HEK293 (cell line): Measurements from ENCODE around the gene ADAM33.

Experiments
- CTCF ChIA-PET: fragments of 350-600 bp; formaldehyde crosslinking; extraction: SDS; loops from one replicate; lab custom pipeline; 2021; ENCODE audit warnings: antibody characterized with exemption; lab: Yijun Ruan, JAX
- POLR2A ChIA-PET: fragments of 300-600 bp; formaldehyde crosslinking; extraction: SDS; loops from one replicate; lab custom pipeline; 2020; ENCODE audit warnings: antibody characterized with exemption, inconsistent platforms; lab: Yijun Ruan, JAX
- H3K27ac ChIP-seq: fragments of 200-500 bp; sonication (Bioruptor generic); 2 replicates; pipeline ENCODE4 v1.5.1; 2014; ENCODE audit warnings: low read depth, low read length, control low read depth, inconsistent platforms; ENCODE audit errors: extremely low read depth
- H3K36me3 ChIP-seq, 2 experiments: fragments of 200-500 bp in 1 of 2; sonication (Bioruptor generic) in 1 of 2; 1 replicate in 1 of 2; 2 replicates in 1 of 2; pipeline ENCODE4 v1.5.1; 2014 to 2017; ENCODE audit warnings: inconsistent platforms in 2 of 2, low read length in 2 of 2; ENCODE audit not compliant: control insufficient read depth in 2 of 2, insufficient read depth in 1 of 2
- H3K4me1 ChIP-seq: fragments of 200-500 bp; sonication (Bioruptor generic); 2 replicates; pipeline ENCODE4 v1.5.1; 2014; ENCODE audit warnings: mild to moderate bottlenecking, low read length, inconsistent platforms; ENCODE audit not compliant: control insufficient read depth, insufficient read depth
- H3K4me3 ChIP-seq: 2 replicates; pipeline ENCODE4 v1.5.1; 2011; ENCODE audit warnings: low read depth, mild to moderate bottlenecking, control low read depth, low read length, moderate library complexity
- H3K9me3 ChIP-seq: fragments of 200-500 bp; sonication (Bioruptor generic); 2 replicates; pipeline ENCODE4 v1.5.1; 2014; ENCODE audit warnings: low read depth, low read length, inconsistent platforms; ENCODE audit not compliant: control insufficient read depth, insufficient read depth
- HOXC10 ChIP-seq: sonication (generic); formaldehyde crosslinking; IDR thresholded peaks from 2 replicates; pipeline ENCODE4 v1.8.1; 2023; ENCODE audit warnings: mild to moderate bottlenecking, missing genetic modification reagents
- SCRT2 ChIP-seq: fragments of 450-650 bp; formaldehyde crosslinking; IDR thresholded peaks from 2 replicates; pipeline ENCODE4 v1.5.1; 2016; ENCODE audit warnings: missing biosample characterization, missing genetic modification characterization
- SP7 ChIP-seq: fragments of 450-650 bp; formaldehyde crosslinking; IDR thresholded peaks from 2 replicates; pipeline ENCODE4 v1.5.1; 2016; ENCODE audit warnings: missing biosample characterization, missing genetic modification characterization
- ZBTB48 ChIP-seq: fragments of 450-650 bp; formaldehyde crosslinking; IDR thresholded peaks from 2 replicates; pipeline ENCODE4 v1.5.1; 2016; ENCODE audit warnings: missing biosample characterization, missing genetic modification characterization
- ZEB2 ChIP-seq: fragments of 450-650 bp; formaldehyde crosslinking; IDR thresholded peaks from 2 replicates; pipeline ENCODE4 v1.5.1; 2016; ENCODE audit warnings: missing biosample characterization, missing genetic modification characterization
- ZNF132 ChIP-seq: fragments of 450-650 bp; formaldehyde crosslinking; IDR thresholded peaks from 2 replicates; pipeline ENCODE4 v1.5.1; 2017; ENCODE audit warnings: missing biosample characterization, missing genetic modification characterization, borderline replicate concordance
- ZNF138 ChIP-seq: fragments of 450-650 bp; formaldehyde crosslinking; IDR thresholded peaks from 2 replicates; pipeline ENCODE4 v1.5.1; 2016; ENCODE audit warnings: missing biosample characterization, missing genetic modification characterization, borderline replicate concordance
- ZNF157 ChIP-seq: fragments of 450-650 bp; formaldehyde crosslinking; IDR thresholded peaks from 2 replicates; pipeline ENCODE4 v1.5.1; 2016; ENCODE audit warnings: missing biosample characterization, missing genetic modification characterization
- ZNF501 ChIP-seq: fragments of 450-650 bp; formaldehyde crosslinking; IDR thresholded peaks from 2 replicates; pipeline ENCODE4 v1.5.1; 2016; ENCODE audit warnings: missing biosample characterization, missing genetic modification characterization
- ZNF555 ChIP-seq: fragments of 450-650 bp; formaldehyde crosslinking; conservative IDR thresholded peaks from 2 replicates; pipeline ENCODE4 v1.5.1; 2017; ENCODE audit warnings: missing biosample characterization, mild to moderate bottlenecking, missing genetic modification characterization, inconsistent platforms
- ZNF585B ChIP-seq: fragments of 450-650 bp; formaldehyde crosslinking; IDR thresholded peaks from 2 replicates; pipeline ENCODE4 v1.5.1; 2016; ENCODE audit warnings: missing biosample characterization, missing genetic modification characterization
- ZNF791 ChIP-seq: fragments of 450-650 bp; formaldehyde crosslinking; IDR thresholded peaks from 2 replicates; pipeline ENCODE4 v1.5.1; 2016; ENCODE audit warnings: missing biosample characterization, missing genetic modification characterization
- TF ChIP-seq, protein P1 (sequence below): fragments of 450-650 bp; formaldehyde crosslinking; IDR thresholded peaks from 2 replicates; pipeline ENCODE4 v1.5.1; 2016; ENCODE audit warnings: missing biosample characterization, missing genetic modification characterization
- TF ChIP-seq, protein P2 (sequence below): fragments of 450-650 bp; formaldehyde crosslinking; IDR thresholded peaks from 2 replicates; pipeline ENCODE4 v1.5.1; 2016; ENCODE audit warnings: missing biosample characterization, missing genetic modification characterization
- TF ChIP-seq, protein P3 (sequence below): fragments of 450-650 bp; formaldehyde crosslinking; IDR thresholded peaks from 2 replicates; pipeline ENCODE4 v1.5.1; 2016; ENCODE audit warnings: missing biosample characterization, missing genetic modification characterization
- TF ChIP-seq, protein P4 (sequence below): fragments of 450-650 bp; formaldehyde crosslinking; IDR thresholded peaks from 2 replicates; pipeline ENCODE4 v1.5.1; 2016; ENCODE audit warnings: missing biosample characterization, missing genetic modification characterization
- TF ChIP-seq, protein P5 (sequence below): fragments of 450-650 bp; formaldehyde crosslinking; conservative IDR thresholded peaks from 2 replicates; pipeline ENCODE4 v1.5.1; 2016; ENCODE audit warnings: low read depth, missing biosample characterization, missing genetic modification characterization

The ADAM33 gene

DNA sequence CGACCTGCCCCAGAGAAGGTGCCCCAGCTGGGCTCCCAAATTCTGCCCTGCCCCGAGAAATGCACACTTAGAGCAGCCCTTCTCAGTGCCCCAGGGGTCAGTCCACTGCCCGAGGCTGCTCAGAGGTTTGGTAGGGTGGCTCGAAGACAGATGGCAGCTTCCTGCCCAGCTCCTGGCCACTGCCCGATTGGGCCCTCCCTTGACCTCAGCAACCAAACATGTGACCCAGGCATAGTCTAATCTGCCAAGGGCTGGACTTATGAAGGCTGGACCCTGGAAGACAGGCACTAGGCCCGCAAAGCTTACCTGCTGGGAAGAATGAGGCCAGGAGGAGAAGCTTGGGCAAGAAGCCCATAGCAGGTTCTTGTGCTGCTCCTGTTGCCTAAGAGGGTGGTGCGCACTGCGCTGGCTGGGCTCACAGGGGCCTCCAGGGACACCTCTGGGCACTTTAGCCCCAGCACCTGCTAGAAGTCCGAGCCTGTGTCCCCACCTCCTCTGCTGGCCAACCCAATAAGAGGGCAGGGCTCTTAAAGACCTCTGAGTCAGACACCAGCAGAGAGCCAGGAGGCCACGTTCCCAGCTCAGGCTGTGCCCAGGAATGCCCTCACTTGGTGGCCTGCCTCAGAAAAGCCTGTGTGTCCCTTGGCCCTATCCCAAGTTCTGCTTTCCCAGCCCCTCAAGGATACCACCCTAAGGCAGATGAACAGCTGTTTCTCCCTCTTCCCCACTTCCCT, 25.1 kb upstream of the ADAM33 start:
- no peak overlapping the region for H3K27ac ChIP-seq
- POLR2A ChIA-PET, result no interaction called here
- CTCF ChIA-PET, result interaction anchor here (0.6 to 3.7 kb wide), 12 partner anchors 9 to 634 kb away, joined by 3 to 22 read pairs (median 4); no protein-coding TSS in a partner anchor
- H3K36me3 ChIP-seq, result no peaks in the 10 kb centered on the region
- TF ChIP-seq ZEB2 (no peak), HOXC10 (CRISPR knock-in tag) (no peak), ZNF132 (no peak), SCRT2 (no peak), ZNF585B (no peak), ZBTB48 (tag by site-specific recombination) (no peak), ZNF138 (no peak), ZNF157 (no peak), ZNF501 (tag by site-specific recombination) (no peak), ZNF791 (tag by site-specific recombination) (no peak), SP7 (no peak), ZNF555 (no peak)
- TF ChIP-seq, protein P1, sequence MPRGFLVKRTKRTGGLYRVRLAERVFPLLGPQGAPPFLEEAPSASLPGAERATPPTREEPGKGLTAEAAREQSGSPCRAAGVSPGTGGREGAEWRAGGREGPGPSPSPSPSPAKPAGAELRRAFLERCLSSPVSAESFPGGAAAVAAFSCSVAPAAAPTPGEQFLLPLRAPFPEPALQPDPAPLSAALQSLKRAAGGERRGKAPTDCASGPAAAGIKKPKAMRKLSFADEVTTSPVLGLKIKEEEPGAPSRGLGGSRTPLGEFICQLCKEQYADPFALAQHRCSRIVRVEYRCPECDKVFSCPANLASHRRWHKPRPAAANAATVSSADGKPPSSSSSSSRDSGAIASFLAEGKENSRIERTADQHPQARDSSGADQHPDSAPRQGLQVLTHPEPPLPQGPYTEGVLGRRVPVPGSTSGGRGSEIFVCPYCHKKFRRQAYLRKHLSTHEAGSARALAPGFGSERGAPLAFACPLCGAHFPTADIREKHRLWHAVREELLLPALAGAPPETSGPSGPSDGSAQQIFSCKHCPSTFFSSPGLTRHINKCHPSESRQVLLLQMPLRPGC (tag by site-specific recombination), result no peak
- TF ChIP-seq, protein P2, sequence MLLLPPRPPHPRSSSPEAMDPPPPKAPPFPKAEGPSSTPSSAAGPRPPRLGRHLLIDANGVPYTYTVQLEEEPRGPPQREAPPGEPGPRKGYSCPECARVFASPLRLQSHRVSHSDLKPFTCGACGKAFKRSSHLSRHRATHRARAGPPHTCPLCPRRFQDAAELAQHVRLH, result no peak
- TF ChIP-seq, protein P3, sequence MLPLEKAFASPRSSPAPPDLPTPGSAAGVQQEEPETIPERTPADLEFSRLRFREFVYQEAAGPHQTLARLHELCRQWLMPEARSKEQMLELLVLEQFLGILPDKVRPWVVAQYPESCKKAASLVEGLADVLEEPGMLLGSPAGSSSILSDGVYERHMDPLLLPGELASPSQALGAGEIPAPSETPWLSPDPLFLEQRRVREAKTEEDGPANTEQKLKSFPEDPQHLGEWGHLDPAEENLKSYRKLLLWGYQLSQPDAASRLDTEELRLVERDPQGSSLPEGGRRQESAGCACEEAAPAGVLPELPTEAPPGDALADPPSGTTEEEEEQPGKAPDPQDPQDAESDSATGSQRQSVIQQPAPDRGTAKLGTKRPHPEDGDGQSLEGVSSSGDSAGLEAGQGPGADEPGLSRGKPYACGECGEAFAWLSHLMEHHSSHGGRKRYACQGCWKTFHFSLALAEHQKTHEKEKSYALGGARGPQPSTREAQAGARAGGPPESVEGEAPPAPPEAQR (tag by site-specific recombination), result no peak
- TF ChIP-seq, protein P4, sequence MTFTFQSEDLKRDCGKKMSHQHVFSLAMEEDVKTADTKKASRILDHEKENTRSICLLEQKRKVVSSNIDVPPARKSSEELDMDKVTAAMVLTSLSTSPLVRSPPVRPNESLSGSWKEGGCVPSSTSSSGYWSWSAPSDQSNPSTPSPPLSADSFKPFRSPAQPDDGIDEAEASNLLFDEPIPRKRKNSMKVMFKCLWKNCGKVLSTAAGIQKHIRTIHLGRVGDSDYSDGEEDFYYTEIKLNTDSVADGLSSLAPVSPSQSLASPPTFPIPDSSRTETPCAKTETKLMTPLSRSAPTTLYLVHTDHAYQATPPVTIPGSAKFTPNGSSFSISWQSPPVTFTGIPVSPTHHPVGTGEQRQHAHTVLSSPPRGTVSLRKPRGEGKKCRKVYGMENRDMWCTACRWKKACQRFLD, result no peak
- TF ChIP-seq, protein P5, sequence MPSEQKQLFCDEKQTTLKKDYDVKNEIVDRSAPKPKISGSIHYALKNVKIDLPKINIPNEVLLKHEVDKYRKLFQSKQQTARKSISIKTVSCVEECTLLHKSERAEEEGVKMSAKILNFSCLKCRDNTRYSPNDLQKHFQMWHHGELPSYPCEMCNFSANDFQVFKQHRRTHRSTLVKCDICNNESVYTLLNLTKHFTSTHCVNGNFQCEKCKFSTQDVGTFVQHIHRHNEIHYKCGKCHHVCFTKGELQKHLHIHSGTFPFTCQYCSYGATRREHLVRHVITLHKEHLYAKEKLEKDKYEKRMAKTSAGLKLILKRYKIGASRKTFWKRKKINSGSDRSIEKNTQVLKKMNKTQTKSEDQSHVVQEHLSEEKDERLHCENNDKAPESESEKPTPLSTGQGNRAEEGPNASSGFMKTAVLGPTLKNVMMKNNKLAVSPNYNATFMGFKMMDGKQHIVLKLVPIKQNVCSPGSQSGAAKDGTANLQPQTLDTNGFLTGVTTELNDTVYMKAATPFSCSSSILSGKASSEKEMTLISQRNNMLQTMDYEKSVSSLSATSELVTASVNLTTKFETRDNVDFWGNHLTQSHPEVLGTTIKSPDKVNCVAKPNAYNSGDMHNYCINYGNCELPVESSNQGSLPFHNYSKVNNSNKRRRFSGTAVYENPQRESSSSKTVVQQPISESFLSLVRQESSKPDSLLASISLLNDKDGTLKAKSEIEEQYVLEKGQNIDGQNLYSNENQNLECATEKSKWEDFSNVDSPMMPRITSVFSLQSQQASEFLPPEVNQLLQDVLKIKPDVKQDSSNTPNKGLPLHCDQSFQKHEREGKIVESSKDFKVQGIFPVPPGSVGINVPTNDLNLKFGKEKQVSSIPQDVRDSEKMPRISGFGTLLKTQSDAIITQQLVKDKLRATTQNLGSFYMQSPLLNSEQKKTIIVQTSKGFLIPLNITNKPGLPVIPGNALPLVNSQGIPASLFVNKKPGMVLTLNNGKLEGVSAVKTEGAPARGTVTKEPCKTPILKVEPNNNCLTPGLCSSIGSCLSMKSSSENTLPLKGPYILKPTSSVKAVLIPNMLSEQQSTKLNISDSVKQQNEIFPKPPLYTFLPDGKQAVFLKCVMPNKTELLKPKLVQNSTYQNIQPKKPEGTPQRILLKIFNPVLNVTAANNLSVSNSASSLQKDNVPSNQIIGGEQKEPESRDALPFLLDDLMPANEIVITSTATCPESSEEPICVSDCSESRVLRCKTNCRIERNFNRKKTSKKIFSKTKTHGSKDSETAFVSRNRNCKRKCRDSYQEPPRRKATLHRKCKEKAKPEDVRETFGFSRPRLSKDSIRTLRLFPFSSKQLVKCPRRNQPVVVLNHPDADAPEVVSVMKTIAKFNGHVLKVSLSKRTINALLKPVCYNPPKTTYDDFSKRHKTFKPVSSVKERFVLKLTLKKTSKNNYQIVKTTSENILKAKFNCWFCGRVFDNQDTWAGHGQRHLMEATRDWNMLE (tag by site-specific recombination), result no peak
- no peak overlapping the region for H3K4me3 ChIP-seq
- no peaks in the 10 kb centered on the region for H3K4me1 ChIP-seq
- H3K9me3 ChIP-seq, result no peaks in the 10 kb centered on the region
